ENCODE measurements around the gene UBA6. TPM values are rescaled to one million over a fixed set of nuclear protein-coding genes. Genes with fewer than 3 reads are reported as not detected.
A peak's percentile ranks its signal among the peaks of the same experiment; 100 is the strongest.

The UBA6 gene
- total RNA-seq, 2 donors from 2014 or later = 57.2 to 73.2 TPM

- Histone ChIP-seq H3K27me3 (no peaks in the 10 kb centered on the region), H3K9me3 (no peaks in the 10 kb centered on the region), H3K9ac (ENCODE audit: low read depth in 2 of 2, low read length in 2 of 2) (no peak overlapping the region), H3K27ac (no peak overlapping the region), H3K36me3 (no peaks in the 10 kb centered on the region), H3K4me3 (no peak overlapping the region), H3K4me1 (no peaks in the 10 kb centered on the region)
- DNase-seq = no peak
- TF ChIP-seq, protein P1, sequence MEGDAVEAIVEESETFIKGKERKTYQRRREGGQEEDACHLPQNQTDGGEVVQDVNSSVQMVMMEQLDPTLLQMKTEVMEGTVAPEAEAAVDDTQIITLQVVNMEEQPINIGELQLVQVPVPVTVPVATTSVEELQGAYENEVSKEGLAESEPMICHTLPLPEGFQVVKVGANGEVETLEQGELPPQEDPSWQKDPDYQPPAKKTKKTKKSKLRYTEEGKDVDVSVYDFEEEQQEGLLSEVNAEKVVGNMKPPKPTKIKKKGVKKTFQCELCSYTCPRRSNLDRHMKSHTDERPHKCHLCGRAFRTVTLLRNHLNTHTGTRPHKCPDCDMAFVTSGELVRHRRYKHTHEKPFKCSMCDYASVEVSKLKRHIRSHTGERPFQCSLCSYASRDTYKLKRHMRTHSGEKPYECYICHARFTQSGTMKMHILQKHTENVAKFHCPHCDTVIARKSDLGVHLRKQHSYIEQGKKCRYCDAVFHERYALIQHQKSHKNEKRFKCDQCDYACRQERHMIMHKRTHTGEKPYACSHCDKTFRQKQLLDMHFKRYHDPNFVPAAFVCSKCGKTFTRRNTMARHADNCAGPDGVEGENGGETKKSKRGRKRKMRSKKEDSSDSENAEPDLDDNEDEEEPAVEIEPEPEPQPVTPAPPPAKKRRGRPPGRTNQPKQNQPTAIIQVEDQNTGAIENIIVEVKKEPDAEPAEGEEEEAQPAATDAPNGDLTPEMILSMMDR (IDR thresholded peaks at IDR 0.05) = no peak
- intact Hi-C loops (cut with DNase I) = no loop called here
These were observed 1.2 kb upstream of the UBA6 start for GRCh38 chr4:67702166-67702565.

- peak overlapping the region; percentile 84 for H3K27ac ChIP-seq
- peak overlapping the region; percentile 91 for H3K4me3 ChIP-seq
- no peaks in the 10 kb centered on the region for H3K36me3 ChIP-seq
- H3K4me1 ChIP-seq = no peaks in the 10 kb centered on the region
- H3K27me3 ChIP-seq = no peaks in the 10 kb centered on the region
- H3K9me3 ChIP-seq = no peaks in the 10 kb centered on the region
- intact Hi-C loops (cut with DNase I) = no loop called here
- peak overlapping the region in 1 of 2 donors; percentile 73 for H3K9ac ChIP-seq (ENCODE audit: low read depth in 2 of 2, low read length in 2 of 2)
- TF ChIP-seq, protein P1 (IDR thresholded peaks at IDR 0.05) = no peak
- no peak for DNase-seq
These were observed 529 bp upstream of the UBA6 start for GRCh38 chr4:67701517-67701850.

DNA sequence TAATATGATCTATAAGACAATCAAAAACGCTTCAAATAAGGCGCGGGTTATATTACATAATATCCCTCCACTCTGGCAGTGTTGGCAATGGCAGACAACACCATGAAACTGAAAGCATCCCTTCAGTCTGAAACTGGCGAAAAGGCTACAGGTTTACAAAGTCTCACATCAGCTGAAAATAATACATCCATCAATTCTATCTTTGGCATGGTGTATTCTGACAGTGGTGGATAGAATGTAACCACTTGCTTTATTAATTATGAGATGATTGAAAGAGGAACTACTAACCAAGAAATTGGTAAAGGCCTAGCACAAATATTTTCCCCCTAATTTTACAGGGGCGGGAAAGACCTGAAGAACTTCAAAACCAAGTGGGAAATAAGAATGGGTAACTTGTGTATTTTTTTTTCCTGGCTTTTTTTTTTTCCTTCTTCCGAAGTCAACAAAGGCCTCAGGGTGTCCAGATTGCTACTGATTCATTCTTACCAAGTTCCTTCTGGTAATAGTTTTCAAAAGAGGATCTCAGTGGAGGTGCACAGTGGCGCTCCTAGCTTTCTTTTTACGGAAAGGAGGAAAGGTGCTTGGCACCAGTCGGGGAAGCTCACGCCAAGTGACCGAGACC is 728 bp downstream of the UBA6 start:
- Histone ChIP-seq H3K9ac (ENCODE audit: low read depth in 2 of 2, low read length in 2 of 2) (peak overlapping the region; percentile 84 to 92), H3K4me3 (peak overlapping the region; percentile 91), H3K36me3 (no peaks in the 10 kb centered on the region), H3K27me3 (no peaks in the 10 kb centered on the region), H3K4me1 (no peaks in the 10 kb centered on the region), H3K9me3 (no peaks in the 10 kb centered on the region), H3K27ac (peak overlapping the region; percentile 84)
- DNase-seq = no peak
- TF ChIP-seq, protein P1 (IDR thresholded peaks at IDR 0.05) = no peak
- intact Hi-C loops (cut with DNase I) = no loop called here

- Histone ChIP-seq H3K9me3 (no peaks in the 10 kb centered on the region), H3K27me3 (no peaks in the 10 kb centered on the region), H3K36me3 (no peaks in the 10 kb centered on the region), H3K4me3 (no peak overlapping the region), H3K4me1 (no peaks in the 10 kb centered on the region), H3K27ac (no peak overlapping the region), H3K9ac (ENCODE audit: low read depth in 2 of 2, low read length in 2 of 2) (no peak overlapping the region)
- intact Hi-C loops (cut with DNase I) = loop anchor here (10.0 kb wide), 1 partner anchor 155 kb away; the partner anchor contains the start of gene CENPC
- DNase-seq = no peak
- TF ChIP-seq, protein P1 (IDR thresholded peaks at IDR 0.05) = no peak
These were observed 1.4 kb downstream of the UBA6 start for GRCh38 chr4:67699603-67700002.

DNA sequence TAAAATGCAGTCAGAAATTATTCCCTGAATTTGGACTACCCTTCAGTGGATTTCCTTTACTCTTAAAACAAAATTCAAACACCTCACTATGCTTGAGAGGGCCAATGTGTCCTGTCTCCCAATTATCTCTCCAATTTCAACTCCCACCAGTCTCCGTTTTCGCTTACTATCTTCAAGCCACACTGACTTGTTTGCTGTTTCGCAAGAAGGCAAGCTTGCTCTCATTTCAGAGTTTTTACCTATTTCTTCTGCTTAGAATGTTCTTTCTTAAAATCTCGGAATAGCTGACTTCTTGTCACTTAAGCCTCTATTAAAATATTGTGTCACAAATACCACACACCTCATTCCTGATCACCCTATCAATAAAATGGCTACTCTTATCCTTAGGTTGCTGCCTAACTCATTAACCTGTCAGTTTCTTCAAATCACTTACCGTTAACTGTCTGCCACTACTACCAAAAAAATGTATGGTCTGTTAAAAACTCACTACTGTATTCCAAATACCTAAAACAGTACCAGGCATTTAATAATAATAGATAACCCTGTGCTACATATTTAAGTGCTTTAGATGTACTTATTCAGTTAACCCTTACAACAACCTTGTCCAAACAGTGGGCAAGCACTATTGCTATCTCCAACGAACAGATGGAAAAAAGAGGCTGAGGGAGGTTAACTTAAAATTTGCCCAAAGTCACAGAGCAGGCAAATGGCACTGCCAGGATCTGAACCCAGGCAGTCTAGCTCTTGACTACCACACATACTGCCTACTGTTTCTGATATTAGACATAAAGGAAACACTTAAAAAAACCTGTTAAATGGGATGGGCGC is 2.9 kb downstream of the UBA6 start:
- intact Hi-C loops (cut with DNase I) = loop anchor here (10.0 kb wide), 1 partner anchor 153 kb away; the partner anchor contains the start of gene CENPC

More for the DNA sequence above, 2.9 kb downstream of the UBA6 start:
- Histone ChIP-seq H3K9ac (ENCODE audit: low read depth in 2 of 2, low read length in 2 of 2) (no peak overlapping the region), H3K9me3 (no peaks in the 10 kb centered on the region), H3K4me3 (no peak overlapping the region), H3K4me1 (no peaks in the 10 kb centered on the region), H3K27ac (no peak overlapping the region), H3K36me3 (no peaks in the 10 kb centered on the region), H3K27me3 (no peaks in the 10 kb centered on the region)
- DNase-seq = no peak
- TF ChIP-seq, protein P1 (IDR thresholded peaks at IDR 0.05) = no peak
